Epithelial cell of esophagus (primary cell): ENCODE results near the gene RGP1.

Experiments used
- DNase-seq: peaks from one replicate; pipeline ENCODE4 v3.0.0; 2010; ENCODE audit warnings: low read depth
- H3K4me3 ChIP-seq: 2 replicates; pipeline ENCODE4 v1.5.1; 2011; ENCODE audit warnings: mild to moderate bottlenecking, low read length, control low read depth
- CTCF ChIP-seq: IDR thresholded peaks from 2 replicates; pipeline ENCODE4 v1.5.1; 2011; ENCODE audit warnings: low read depth, mild to moderate bottlenecking, low read length, control low read depth, inconsistent platforms; ENCODE audit not compliant: insufficient read depth; ENCODE audit errors: missing control alignments

RGP1 gene, protein sequence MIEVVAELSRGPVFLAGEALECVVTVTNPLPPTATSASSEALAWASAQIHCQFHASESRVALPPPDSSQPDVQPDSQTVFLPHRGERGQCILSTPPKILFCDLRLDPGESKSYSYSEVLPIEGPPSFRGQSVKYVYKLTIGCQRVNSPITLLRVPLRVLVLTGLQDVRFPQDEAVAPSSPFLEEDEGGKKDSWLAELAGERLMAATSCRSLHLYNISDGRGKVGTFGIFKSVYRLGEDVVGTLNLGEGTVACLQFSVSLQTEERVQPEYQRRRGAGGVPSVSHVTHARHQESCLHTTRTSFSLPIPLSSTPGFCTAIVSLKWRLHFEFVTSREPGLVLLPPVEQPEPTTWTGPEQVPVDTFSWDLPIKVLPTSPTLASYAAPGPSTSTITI

GRCh38 chr9:35748858-35749514, at the start of gene RGP1, which contains the start of gene GBA2:
Gene RGP1, plus strand, starts transcription at chr9:35749287. Its CDS starts 469 bp downstream, at chr9:35749756.
Gene GBA2, minus strand, starts transcription at chr9:35749228. Its CDS starts 524 bp downstream, at chr9:35748704.
- peak; percentile 76 for DNase-seq
- TF ChIP-seq CTCF: no peak
- peak within 1 kb of the TSS; percentile 80 for H3K4me3 ChIP-seq

DNA sequence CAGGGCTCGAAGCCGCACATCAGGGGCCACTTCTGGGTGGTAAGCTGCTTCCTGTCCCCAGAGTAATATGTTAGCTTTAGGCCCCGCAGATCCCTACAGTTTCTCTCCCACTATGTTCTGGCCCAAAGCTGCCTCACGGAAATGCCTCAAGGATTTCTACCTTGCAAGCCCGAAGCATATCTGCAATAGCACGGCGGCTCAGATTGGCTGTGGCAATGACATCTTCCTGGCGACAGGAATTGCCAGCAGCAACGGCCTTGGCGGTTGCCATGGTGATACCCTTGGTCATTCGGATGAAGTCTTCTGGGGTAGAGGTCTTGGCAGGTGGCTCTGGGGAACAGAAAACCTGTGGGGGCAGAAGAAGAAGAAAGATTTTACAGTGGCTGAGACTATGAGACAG, 49.1 kb upstream of the RGP1 start:
- no peak for TF ChIP-seq CTCF
- H3K4me3 ChIP-seq: no peak overlapping the region
- DNase-seq: no peak

GRCh38 chr9:35700942-35701341, 48.1 kb upstream of the RGP1 start:
- no peak for TF ChIP-seq CTCF
- H3K4me3 ChIP-seq: no peak overlapping the region
- no peak for DNase-seq

DNA sequence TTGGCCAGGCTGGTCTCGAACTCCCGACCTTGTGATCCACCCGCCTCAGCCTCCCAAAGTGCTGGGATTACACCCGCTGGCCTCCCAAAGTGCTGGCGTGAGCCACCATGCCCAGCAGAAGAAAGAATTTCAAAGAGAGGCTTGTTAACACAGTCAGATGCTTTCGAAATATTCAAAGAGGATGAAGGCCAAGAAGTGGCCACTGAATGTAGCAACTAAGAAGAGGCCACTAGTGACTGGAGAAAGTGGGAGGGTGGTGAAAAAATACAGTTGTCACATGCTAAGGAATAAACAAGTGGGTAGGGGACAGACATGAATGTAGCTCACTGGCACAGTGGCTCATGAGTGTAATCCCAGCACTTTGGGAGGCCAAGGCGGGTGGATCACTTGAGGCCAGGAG, 46.4 kb upstream of the RGP1 start:
- TF ChIP-seq CTCF: no peak

DNA sequence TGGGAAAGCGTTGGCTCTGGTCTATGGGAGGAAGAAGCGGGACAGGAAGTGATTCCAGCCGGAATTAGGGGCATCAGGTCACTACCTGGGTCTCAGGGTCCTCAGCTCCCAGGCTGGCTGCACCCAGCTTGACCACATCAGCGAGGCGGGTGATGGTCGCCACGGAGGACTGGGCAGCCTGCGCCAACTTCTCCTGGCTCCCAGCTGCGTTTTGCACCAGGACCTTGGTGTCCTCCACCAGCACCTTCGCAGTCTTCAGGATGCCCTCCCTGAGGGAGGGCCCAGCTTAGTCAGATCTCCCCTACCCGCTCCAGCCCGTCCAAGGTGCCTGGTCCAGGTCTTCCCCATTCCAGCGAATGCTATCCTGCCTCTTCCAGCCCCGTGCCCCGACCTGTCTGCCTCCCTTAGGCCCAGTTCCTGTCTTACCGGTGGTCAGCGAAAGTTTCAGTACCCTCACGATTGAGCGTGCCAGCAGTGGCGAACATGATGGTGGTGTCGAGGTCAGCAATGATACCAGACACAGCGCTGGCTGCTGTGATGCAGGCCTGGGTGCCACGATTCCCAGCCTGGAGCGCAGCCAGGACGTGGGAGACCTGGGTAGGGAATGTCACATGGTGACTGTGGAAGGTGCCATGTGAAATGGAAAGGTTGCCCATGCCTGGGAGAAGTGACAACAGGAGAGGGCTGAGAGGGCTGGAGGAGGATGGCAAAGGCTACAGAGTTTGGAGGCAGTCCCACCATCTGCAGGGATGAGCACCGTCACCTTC, 45.0 kb upstream of the RGP1 start:
- no peak for DNase-seq
- TF ChIP-seq CTCF: no peak
- no peak overlapping the region for H3K4me3 ChIP-seq

More for the DNA sequence above, 46.4 kb upstream of the RGP1 start:
- H3K4me3 ChIP-seq: no peak overlapping the region
- no peak for DNase-seq

DNA sequence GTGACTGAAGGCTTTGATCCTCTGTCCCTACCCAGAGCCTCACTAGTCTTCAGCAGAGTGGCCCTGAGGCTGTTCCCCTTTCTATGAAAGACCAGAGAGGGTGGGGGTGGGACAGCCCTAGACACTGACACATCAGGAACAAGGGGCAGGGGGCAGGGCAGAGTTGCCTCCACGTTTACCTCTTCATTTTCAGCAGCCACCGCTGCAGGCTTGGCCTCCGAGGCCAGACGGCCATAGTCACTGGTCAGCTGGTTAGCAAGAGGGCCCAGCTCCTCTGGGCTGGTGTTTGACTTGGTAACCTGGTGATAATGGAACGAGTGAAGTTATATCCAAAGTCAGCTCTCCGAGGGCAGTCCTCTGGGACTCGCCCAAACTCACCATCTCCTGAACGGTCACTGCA, 43.7 kb upstream of the RGP1 start:
- TF ChIP-seq CTCF: no peak
- no peak for DNase-seq
- H3K4me3 ChIP-seq: no peak overlapping the region
